Endothelial cell of coronary artery (primary cell): Measurements from ENCODE around the gene BLCAP. TPM values are rescaled to one million over a fixed set of nuclear protein-coding genes. Genes with fewer than 3 reads are reported as not detected.

Experiments used
- total RNA-seq: library from RNA; depleted of rRNA; stranded (reverse); fragments of >200 nt; gene quantifications from 2 replicates; pipeline ENCODE4 v1.2.3, GENCODE V29; 2014

Gene BLCAP
- 36.5 and 37.6 TPM in 2 replicates for total RNA-seq

DNA sequence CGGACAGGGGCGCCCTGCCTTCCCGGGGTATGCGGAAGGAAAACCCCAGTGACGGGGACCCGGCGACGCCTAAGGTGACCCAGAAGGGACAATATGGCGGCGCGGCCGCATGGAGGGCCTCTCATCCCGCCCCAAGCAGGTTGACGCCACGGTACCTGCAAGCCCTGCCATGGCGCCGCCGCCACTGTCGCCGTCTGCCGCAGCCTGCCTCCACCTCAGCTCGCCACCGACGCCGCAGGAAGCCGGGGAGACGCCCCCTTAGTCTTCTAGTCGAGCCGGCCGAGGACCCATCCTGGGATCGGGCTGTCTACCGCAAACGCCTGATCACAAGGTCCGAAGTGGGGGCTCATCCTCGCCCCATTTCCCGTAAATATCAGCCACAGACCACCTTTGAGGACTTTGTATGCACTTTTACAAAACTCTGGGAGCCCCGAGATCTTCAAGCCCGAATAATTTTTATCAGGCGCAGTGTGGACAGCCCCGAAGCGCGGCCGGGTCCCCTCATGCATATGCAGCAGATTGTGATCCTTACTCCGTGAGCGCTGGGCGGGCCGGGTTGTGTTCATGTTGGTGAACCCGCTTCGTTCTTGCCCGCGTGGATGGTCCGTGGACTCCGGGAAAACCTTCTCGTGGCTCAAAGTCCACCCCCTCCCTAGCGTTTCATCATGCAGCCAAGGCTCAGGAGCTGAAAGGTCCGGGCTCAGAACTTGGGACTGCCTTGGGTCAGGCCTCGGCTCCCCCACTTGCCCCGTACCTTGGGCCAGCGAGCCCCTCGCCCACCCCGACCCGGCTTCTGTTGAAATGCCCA, at the start of gene BLCAP:
BLCAP (minus strand) TSS at position 239 of the 808 bp plus-strand sequence. CDS start 8,702 bp downstream, outside the sequence.

DNA sequence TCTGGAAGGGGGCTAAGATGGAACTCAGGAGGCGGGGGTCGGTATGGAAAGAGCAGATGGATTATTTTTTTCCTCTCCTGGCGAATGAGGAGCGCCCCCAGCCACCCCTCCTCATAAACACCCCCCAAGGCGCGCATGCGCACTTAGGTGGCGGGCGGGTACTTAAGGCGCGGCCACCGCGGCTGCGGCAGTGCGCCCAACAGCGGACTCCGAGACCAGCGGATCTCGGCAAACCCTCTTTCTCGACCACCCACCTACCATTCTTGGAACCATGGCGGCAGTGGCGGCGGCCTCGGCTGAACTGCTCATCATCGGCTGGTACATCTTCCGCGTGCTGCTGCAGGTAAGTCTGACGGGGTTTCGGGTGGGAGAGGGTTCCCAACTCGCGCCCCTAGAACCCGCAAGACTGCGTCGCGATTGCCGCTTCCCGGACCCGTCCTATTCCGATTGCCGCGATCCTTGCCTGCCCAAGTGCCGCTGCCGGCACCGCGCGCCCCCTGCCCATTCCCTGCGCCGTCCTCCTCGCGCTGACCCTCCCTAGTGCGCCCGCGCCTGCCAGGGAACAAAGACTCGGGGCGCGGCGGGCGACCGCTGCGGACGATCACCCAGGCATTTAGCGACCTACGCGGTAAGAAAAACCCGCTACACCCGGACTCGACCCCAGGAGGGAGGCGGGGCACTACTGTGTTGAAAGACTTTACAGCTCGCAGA, 6.5 kb downstream of the BLCAP start, which contains the start of gene NNAT:
NNAT (plus strand) TSS at position 190 of the 711 bp plus-strand sequence; CDS start at position 272, 82 bp downstream.

Other genes starting within 250 kb of the BLCAP start
- gene MANBAL, start 238.2 kb downstream of the BLCAP start, total RNA-seq = 11.9 and 16.0 TPM in 2 replicates
- 15.1 and 18.9 TPM in 2 replicates for gene SRC, start 181.7 kb downstream of the BLCAP start, total RNA-seq
- gene NNAT, start 6.6 kb downstream of the BLCAP start, total RNA-seq = not detected in 2 replicates
- gene CTNNBL1, start 166.2 kb upstream of the BLCAP start, total RNA-seq = 39.4 and 50.4 TPM in 2 replicates